H1 (cell line): ENCODE results near the gene RBM4B.

Source experiments
- CEBPB ChIP-seq: IDR thresholded peaks from 2 replicates; pipeline ENCODE4 v1.6.1; 2012; ENCODE audit warnings: low read depth, low read length
- CREB1 ChIP-seq: IDR thresholded peaks from 2 replicates; pipeline ENCODE4 v1.6.1; 2012; ENCODE audit warnings: inconsistent platforms
- EP300 ChIP-seq, 2 experiments: IDR thresholded peaks; 1 replicate in 1 of 2; 2 replicates in 1 of 2; pipeline ENCODE4 v1.6.1; 2011 to 2012; ENCODE audit warnings: low read depth in 2 of 2, low read length in 2 of 2, mild to moderate bottlenecking in 2 of 2, borderline replicate concordance in 1 of 2, inconsistent platforms in 1 of 2, moderate library complexity in 1 of 2
- GTF2F1 ChIP-seq: IDR thresholded peaks from 2 replicates; pipeline ENCODE4 v1.6.1; 2012; ENCODE audit warnings: low read depth, low read length, improper control_type of control experiment, borderline replicate concordance
- HDAC6 ChIP-seq: IDR thresholded peaks from one replicate; pipeline ENCODE4 v1.7.1; 2012; ENCODE audit warnings: low read depth, mild to moderate bottlenecking, inconsistent platforms, low read length, moderate library complexity
- JUN ChIP-seq: IDR thresholded peaks from 2 replicates; pipeline ENCODE4 v1.6.1; 2011; ENCODE audit warnings: low read depth, mild to moderate bottlenecking, improper control_type of control experiment, low read length
- JUND ChIP-seq: IDR thresholded peaks from 2 replicates; pipeline ENCODE4 v1.6.1; 2011; ENCODE audit warnings: mild to moderate bottlenecking, improper control_type of control experiment, low read length
- POLR2AphosphoS5 ChIP-seq: IDR thresholded peaks from 2 replicates; pipeline ENCODE4 v1.6.1; 2011; ENCODE audit warnings: low read depth, low read length
- RFX5 ChIP-seq: IDR thresholded peaks from 2 replicates; pipeline ENCODE4 v1.6.1; 2011; ENCODE audit warnings: low read depth, low read length, improper control_type of control experiment, borderline replicate concordance
- TBP ChIP-seq: IDR thresholded peaks from 2 replicates; pipeline ENCODE4 v1.6.1; 2011; ENCODE audit warnings: low read depth, low read length, improper control_type of control experiment
- TEAD4 ChIP-seq: IDR thresholded peaks from 2 replicates; pipeline ENCODE4 v1.6.1; 2012; ENCODE audit warnings: low read depth, low read length, inconsistent platforms, mixed read lengths
- TF ChIP-seq, protein P1 (sequence below), 3 experiments: IDR thresholded peaks; 1 replicate in 2 of 3; 2 replicates in 1 of 3; pipeline versions ENCODE4 v1.5.1 to v1.6.1; 2011; ENCODE audit warnings: low read length in 3 of 3, mild to moderate bottlenecking in 3 of 3, inconsistent platforms in 2 of 3, low read depth in 1 of 3, moderate library complexity in 1 of 3; ENCODE audit not compliant: insufficient read depth in 1 of 3; ENCODE audit errors: control extremely low read depth in 1 of 3
- TF ChIP-seq, protein P2 (sequence below): IDR thresholded peaks from 2 replicates; pipeline ENCODE4 v1.6.1; 2011; ENCODE audit warnings: low read length, improper control_type of control experiment

DNA sequence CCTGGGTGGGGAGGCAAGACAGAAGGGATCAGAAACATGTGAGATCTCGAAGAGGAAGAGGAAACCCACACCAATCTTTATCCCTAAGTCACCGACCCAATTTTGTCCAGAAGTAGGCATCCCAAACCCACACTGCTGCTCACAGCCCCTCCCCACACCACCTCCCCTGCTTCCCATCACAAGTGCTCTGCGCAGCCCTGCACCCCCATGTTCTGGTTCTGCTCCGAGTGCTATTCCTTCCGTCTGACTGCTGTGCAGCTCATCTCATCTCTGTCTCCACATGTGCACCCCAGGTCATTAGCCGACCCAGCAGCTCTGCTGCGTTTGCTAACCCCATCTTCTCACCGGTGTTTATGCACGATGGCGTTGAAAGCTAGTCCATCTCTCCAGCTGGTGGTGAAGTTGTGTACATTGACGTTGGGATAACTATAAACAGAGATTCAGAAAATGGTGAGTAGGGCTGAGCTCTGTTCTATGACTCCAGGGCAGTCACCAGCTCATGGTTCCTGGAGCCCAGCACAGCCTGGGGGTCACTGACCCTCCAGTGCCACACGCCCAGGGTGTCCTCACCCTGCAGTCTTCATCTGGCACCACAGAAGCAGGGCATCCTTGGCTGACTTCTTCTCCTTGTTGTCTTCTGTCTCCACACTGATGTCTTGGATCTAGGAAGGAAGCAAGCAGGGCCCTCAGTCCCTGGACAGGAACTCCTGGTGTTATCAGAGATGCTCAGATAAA, 36.2 kb upstream of the RBM4B start:
- TF ChIP-seq, protein P1, sequence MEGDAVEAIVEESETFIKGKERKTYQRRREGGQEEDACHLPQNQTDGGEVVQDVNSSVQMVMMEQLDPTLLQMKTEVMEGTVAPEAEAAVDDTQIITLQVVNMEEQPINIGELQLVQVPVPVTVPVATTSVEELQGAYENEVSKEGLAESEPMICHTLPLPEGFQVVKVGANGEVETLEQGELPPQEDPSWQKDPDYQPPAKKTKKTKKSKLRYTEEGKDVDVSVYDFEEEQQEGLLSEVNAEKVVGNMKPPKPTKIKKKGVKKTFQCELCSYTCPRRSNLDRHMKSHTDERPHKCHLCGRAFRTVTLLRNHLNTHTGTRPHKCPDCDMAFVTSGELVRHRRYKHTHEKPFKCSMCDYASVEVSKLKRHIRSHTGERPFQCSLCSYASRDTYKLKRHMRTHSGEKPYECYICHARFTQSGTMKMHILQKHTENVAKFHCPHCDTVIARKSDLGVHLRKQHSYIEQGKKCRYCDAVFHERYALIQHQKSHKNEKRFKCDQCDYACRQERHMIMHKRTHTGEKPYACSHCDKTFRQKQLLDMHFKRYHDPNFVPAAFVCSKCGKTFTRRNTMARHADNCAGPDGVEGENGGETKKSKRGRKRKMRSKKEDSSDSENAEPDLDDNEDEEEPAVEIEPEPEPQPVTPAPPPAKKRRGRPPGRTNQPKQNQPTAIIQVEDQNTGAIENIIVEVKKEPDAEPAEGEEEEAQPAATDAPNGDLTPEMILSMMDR (IDR thresholded peaks at IDR 0.05; ENCODE audit: control extremely low read depth in 1 of 3, insufficient read depth in 1 of 3, low read depth in 1 of 3, low read length in 3 of 3), result no peak
- TF ChIP-seq CREB1 (no peak), POLR2AphosphoS5 (no peak), TEAD4 (no peak), JUN (no peak), GTF2F1 (no peak), EP300 (IDR thresholded peaks at IDR 0.05; ENCODE audit: borderline replicate concordance in 1 of 2, low read depth in 2 of 2, low read length in 2 of 2) (no peak), JUND (no peak), TBP (no peak), CEBPB (no peak), HDAC6 (no peak), RFX5 (no peak)
- TF ChIP-seq, protein P2, sequence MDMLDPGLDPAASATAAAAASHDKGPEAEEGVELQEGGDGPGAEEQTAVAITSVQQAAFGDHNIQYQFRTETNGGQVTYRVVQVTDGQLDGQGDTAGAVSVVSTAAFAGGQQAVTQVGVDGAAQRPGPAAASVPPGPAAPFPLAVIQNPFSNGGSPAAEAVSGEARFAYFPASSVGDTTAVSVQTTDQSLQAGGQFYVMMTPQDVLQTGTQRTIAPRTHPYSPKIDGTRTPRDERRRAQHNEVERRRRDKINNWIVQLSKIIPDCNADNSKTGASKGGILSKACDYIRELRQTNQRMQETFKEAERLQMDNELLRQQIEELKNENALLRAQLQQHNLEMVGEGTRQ, result no peak
